Mesendoderm (in vitro differentiated cells): ENCODE results near the gene HRH2.

Experiments
- DNase-seq: peaks from one replicate; pipeline ENCODE4 v3.0.0; 2013
- H2AK5ac ChIP-seq: 2 replicates; pipeline ENCODE4 v1.6.1; 2013; ENCODE audit warnings: low read length, inconsistent platforms
- H2BK120ac ChIP-seq: 2 replicates; pipeline ENCODE4 v1.6.1; 2013; ENCODE audit warnings: low read depth, mild to moderate bottlenecking, low read length, moderate library complexity, mixed read lengths
- H2BK15ac ChIP-seq: replicated peaks from 2 replicates; pipeline ENCODE4 v1.6.1; 2013; ENCODE audit warnings: low read depth, mild to moderate bottlenecking, moderate library complexity
- H2BK5ac ChIP-seq: 2 replicates; pipeline ENCODE4 v1.6.1; 2013; ENCODE audit warnings: low read length, inconsistent platforms
- H3K18ac ChIP-seq: 2 replicates; pipeline ENCODE4 v1.6.1; 2013; ENCODE audit warnings: mild to moderate bottlenecking, low read length, mixed read lengths
- H3K23ac ChIP-seq: one replicate; pipeline ENCODE4 v1.6.1; 2013; ENCODE audit warnings: low read length
- H3K27ac ChIP-seq: 2 replicates; pipeline ENCODE4 v1.5.1; 2013; ENCODE audit warnings: low read depth, mild to moderate bottlenecking, inconsistent platforms, low read length, moderate library complexity
- H3K27me3 ChIP-seq: 2 replicates; pipeline ENCODE4 v1.6.1; 2013; ENCODE audit warnings: low read length, control low read depth, mild to moderate bottlenecking, inconsistent platforms; ENCODE audit not compliant: insufficient read depth, poor library complexity
- H3K36me3 ChIP-seq: 2 replicates; pipeline ENCODE4 v1.6.1; 2013; ENCODE audit warnings: low read length, inconsistent platforms; ENCODE audit not compliant: control insufficient read depth, insufficient read depth
- H3K4ac ChIP-seq: one replicate; pipeline ENCODE4 v1.6.1; 2013; ENCODE audit warnings: low read depth, mild to moderate bottlenecking, low read length, moderate library complexity
- H3K4me1 ChIP-seq: 2 replicates; pipeline ENCODE4 v1.6.1; 2013; ENCODE audit warnings: low read depth, low read length, inconsistent platforms; ENCODE audit not compliant: control insufficient read depth
- H3K4me2 ChIP-seq: 2 replicates; pipeline ENCODE4 v1.6.1; 2013; ENCODE audit warnings: low read length
- H3K4me3 ChIP-seq: 2 replicates; pipeline ENCODE4 v1.5.1; 2013; ENCODE audit warnings: mild to moderate bottlenecking, low read length
- H3K56ac ChIP-seq: one replicate; pipeline ENCODE4 v1.6.1; 2013; ENCODE audit warnings: low read length
- H3K79me1 ChIP-seq: 2 replicates; pipeline ENCODE4 v1.6.1; 2013; ENCODE audit warnings: low read length, inconsistent platforms
- H3K79me2 ChIP-seq: 2 replicates; pipeline ENCODE4 v1.6.1; 2013; ENCODE audit warnings: mild to moderate bottlenecking, low read length; ENCODE audit not compliant: control insufficient read depth, insufficient read depth
- H3K9ac ChIP-seq: 2 replicates; pipeline ENCODE4 v1.6.1; 2013; ENCODE audit warnings: low read length, inconsistent platforms
- H4K5ac ChIP-seq: one replicate; pipeline ENCODE4 v1.6.1; 2013; ENCODE audit warnings: low read length
- H4K8ac ChIP-seq: one replicate; pipeline ENCODE4 v1.6.1; 2013; ENCODE audit warnings: low read depth, mild to moderate bottlenecking, control low read depth, low read length, moderate library complexity
- WGBS: extraction: QIAGEN DNeasy Blood & Tissue Kit; methylation state at CpG from one replicate; pipeline ENCODE4 v1.1.7; 2013; ENCODE audit warnings: low lambda C conversion rate, missing lambda C conversion rate; ENCODE audit not compliant: insufficient coverage; ENCODE audit errors: extremely low coverage; 5-methylcytosine and 5-hydroxymethylcytosine counted together

The HRH2 gene

DNA sequence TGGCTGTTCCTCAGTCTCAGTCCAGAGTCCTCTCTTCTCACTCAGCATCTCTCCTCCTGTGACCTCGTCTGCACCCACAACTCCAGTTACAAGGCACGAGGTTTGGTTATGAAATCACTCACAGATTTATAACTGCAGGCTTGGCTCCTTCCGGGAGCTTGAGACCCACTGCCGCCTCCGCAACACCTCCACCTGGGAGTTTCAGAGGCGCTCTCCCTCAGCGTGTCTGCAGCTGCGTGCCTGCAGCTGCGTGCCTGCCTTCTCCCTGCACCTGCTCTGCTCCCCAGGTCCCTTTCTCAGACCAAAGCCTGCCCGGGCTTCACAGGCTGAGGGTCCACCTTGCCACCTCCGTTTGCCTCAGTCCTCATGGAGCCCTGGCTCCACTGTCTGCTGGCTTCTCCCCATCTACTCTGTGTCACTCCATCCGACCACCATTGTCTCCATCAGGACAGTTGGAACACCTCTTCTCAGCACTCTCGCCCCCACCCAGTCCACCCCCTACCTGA, 51.5 kb downstream of the HRH2 start:
- Histone ChIP-seq H3K4me1 (no peaks in the 10 kb centered on the region), H2BK120ac (no peak overlapping the region), H3K4me2 (no peak overlapping the region), H2BK15ac (no peak overlapping the region), H4K8ac (no peak overlapping the region), H3K79me2 (no peaks in the 10 kb centered on the region), H3K36me3 (no peaks in the 10 kb centered on the region), H2BK5ac (no peak overlapping the region), H3K9ac (no peak overlapping the region), H3K4ac (no peak overlapping the region), H3K4me3 (no peak overlapping the region), H4K5ac (no peak overlapping the region), H3K56ac (no peak overlapping the region), H2AK5ac (no peak overlapping the region), H3K18ac (no peak overlapping the region), H3K27ac (no peak overlapping the region), H3K79me1 (no peaks in the 10 kb centered on the region), H3K27me3 (no peaks in the 10 kb centered on the region), H3K23ac (no peak overlapping the region)
- WGBS, result no CpG with 5 or more reads among the region's 13 CpGs
- DNase-seq, result no peak

- no peak overlapping the region for H2BK120ac ChIP-seq
- H3K27ac ChIP-seq, result no peak overlapping the region
- H3K56ac ChIP-seq, result no peak overlapping the region
- H3K4me1 ChIP-seq, result no peaks in the 10 kb centered on the region
- DNase-seq, result no peak
- no peak overlapping the region for H3K23ac ChIP-seq
- H3K36me3 ChIP-seq, result no peaks in the 10 kb centered on the region
- no peaks in the 10 kb centered on the region for H3K79me2 ChIP-seq
- H3K18ac ChIP-seq, result no peak overlapping the region
- no peak overlapping the region for H3K4me3 ChIP-seq
- H3K27me3 ChIP-seq, result no peaks in the 10 kb centered on the region
- no CpG with 5 or more reads among the region's 6 CpGs for WGBS
- no peak overlapping the region for H2AK5ac ChIP-seq
- no peak overlapping the region for H4K8ac ChIP-seq
- H3K4me2 ChIP-seq, result no peak overlapping the region
- no peak overlapping the region for H4K5ac ChIP-seq
- no peak overlapping the region for H2BK5ac ChIP-seq
- H3K79me1 ChIP-seq, result no peaks in the 10 kb centered on the region
- no peak overlapping the region for H2BK15ac ChIP-seq
- no peak overlapping the region for H3K4ac ChIP-seq
- H3K9ac ChIP-seq, result no peak overlapping the region
Measured at GRCh38 chr5:175710326-175710725, 52.5 kb downstream of the HRH2 start.

GRCh38 chr5:175711031-175711430, 53.2 kb downstream of the HRH2 start:
- no peak overlapping the region for H3K4ac ChIP-seq
- no peak overlapping the region for H2BK120ac ChIP-seq
- H3K23ac ChIP-seq, result no peak overlapping the region
- H2BK5ac ChIP-seq, result no peak overlapping the region
- no peak overlapping the region for H2BK15ac ChIP-seq
- WGBS, result no CpG with 5 or more reads among the region's 5 CpGs
- no peak for DNase-seq
- no peaks in the 10 kb centered on the region for H3K79me1 ChIP-seq
- H4K5ac ChIP-seq, result no peak overlapping the region
- no peak overlapping the region for H3K4me3 ChIP-seq
- H3K79me2 ChIP-seq, result no peaks in the 10 kb centered on the region
- no peak overlapping the region for H3K27ac ChIP-seq
- no peaks in the 10 kb centered on the region for H3K27me3 ChIP-seq
- no peak overlapping the region for H2AK5ac ChIP-seq
- no peak overlapping the region for H3K4me2 ChIP-seq
- no peaks in the 10 kb centered on the region for H3K36me3 ChIP-seq
- no peak overlapping the region for H3K9ac ChIP-seq
- H3K18ac ChIP-seq, result no peak overlapping the region
- no peak overlapping the region for H3K56ac ChIP-seq
- no peak overlapping the region for H4K8ac ChIP-seq
- no peaks in the 10 kb centered on the region for H3K4me1 ChIP-seq

- H3K4me2 ChIP-seq, result no peak overlapping the region
- H3K79me2 ChIP-seq, result no peaks in the 10 kb centered on the region
- no peak overlapping the region for H3K4me3 ChIP-seq
- no peak overlapping the region for H4K8ac ChIP-seq
- H3K23ac ChIP-seq, result no peak overlapping the region
- no peak overlapping the region for H3K9ac ChIP-seq
- no peak overlapping the region for H3K4ac ChIP-seq
- H2BK120ac ChIP-seq, result no peak overlapping the region
- H3K4me1 ChIP-seq, result no peaks in the 10 kb centered on the region
- no peaks in the 10 kb centered on the region for H3K79me1 ChIP-seq
- H2AK5ac ChIP-seq, result no peak overlapping the region
- no peak overlapping the region for H3K56ac ChIP-seq
- WGBS, result no CpG with 5 or more reads among the region's 20 CpGs
- H3K27me3 ChIP-seq, result no peaks in the 10 kb centered on the region
- no peak overlapping the region for H2BK5ac ChIP-seq
- no peak overlapping the region for H3K18ac ChIP-seq
- H3K27ac ChIP-seq, result no peak overlapping the region
- DNase-seq, result no peak
- no peaks in the 10 kb centered on the region for H3K36me3 ChIP-seq
- no peak overlapping the region for H2BK15ac ChIP-seq
- H4K5ac ChIP-seq, result no peak overlapping the region
Measured at GRCh38 chr5:175711472-175712312, 53.8 kb downstream of the HRH2 start.

GRCh38 chr5:175712313-175712680, 54.4 kb downstream of the HRH2 start:
- Histone ChIP-seq H3K4me1 (no peaks in the 10 kb centered on the region), H2BK15ac (no peak overlapping the region), H3K4me2 (no peak overlapping the region), H2BK5ac (no peak overlapping the region), H3K79me2 (no peaks in the 10 kb centered on the region), H3K9ac (no peak overlapping the region), H3K79me1 (no peaks in the 10 kb centered on the region), H4K8ac (no peak overlapping the region), H3K23ac (no peak overlapping the region), H3K56ac (no peak overlapping the region), H3K27me3 (no peaks in the 10 kb centered on the region), H4K5ac (no peak overlapping the region), H2AK5ac (no peak overlapping the region), H3K4me3 (no peak overlapping the region), H2BK120ac (no peak overlapping the region), H3K36me3 (no peaks in the 10 kb centered on the region), H3K27ac (no peak overlapping the region), H3K4ac (no peak overlapping the region), H3K18ac (no peak overlapping the region)
- no CpG with 5 or more reads among the region's 8 CpGs for WGBS
- DNase-seq, result no peak

- Histone ChIP-seq H2BK120ac (no peak overlapping the region), H3K27ac (no peak overlapping the region), H4K5ac (no peak overlapping the region), H3K36me3 (no peaks in the 10 kb centered on the region), H3K79me2 (no peaks in the 10 kb centered on the region), H3K4me3 (no peak overlapping the region), H3K4ac (no peak overlapping the region), H3K4me1 (no peaks in the 10 kb centered on the region), H2BK15ac (no peak overlapping the region), H3K23ac (no peak overlapping the region), H3K56ac (no peak overlapping the region), H3K4me2 (no peak overlapping the region), H2AK5ac (no peak overlapping the region), H3K9ac (no peak overlapping the region), H2BK5ac (no peak overlapping the region), H3K27me3 (no peaks in the 10 kb centered on the region), H4K8ac (no peak overlapping the region), H3K79me1 (no peaks in the 10 kb centered on the region), H3K18ac (no peak overlapping the region)
- no peak for DNase-seq
- no CpG with 5 or more reads among the region's 11 CpGs for WGBS
Measured at GRCh38 chr5:175712681-175713085, 54.8 kb downstream of the HRH2 start.
